Erythroblast (primary cell): ENCODE measurements around the gene S100PBP.

ENCODE experiments used
- GATA1 ChIP-seq: IDR thresholded peaks from 2 replicates; pipeline ENCODE4 v1.6.1; 2011; ENCODE audit warnings: low read depth, mild to moderate bottlenecking, control low read depth, low read length, moderate library complexity
- POLR2A ChIP-seq: IDR thresholded peaks from 2 replicates; pipeline ENCODE4 v1.6.1; 2011; ENCODE audit warnings: mild to moderate bottlenecking, low read length

DNA sequence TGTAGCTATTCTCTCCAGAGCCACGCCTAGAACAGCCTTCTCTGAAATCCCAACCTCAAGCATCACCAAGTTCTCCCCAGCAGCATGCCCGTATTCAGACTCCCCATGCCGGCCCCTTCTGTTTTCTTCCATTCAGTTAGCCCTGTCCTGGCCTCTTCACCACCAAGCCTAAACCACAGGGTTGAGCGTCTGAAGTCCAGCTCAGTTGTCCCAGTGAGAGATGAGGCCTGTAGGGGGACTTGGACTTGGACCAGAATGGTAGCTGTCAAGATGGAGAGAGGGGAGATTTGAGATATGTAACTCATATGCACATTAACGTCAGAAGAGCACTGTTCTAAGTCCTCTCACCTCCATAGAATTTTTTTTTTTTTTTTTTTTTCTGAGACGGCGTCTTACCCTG is 89.2 kb downstream of the S100PBP start:
- TF ChIP-seq POLR2A (no peak), GATA1 (no peak)
